Neural cell (in vitro differentiated cells): ENCODE measurements around the gene JDP2.

Source experiments
- EZH2 ChIP-seq: fragments of 200-600, 300-800 bp; shearing (Covaris generic), sonication (generic); IDR thresholded peaks from 2 replicates; pipeline ENCODE4 v1.6.1; 2014; ENCODE audit warnings: antibody characterized with exemption, low read length, borderline replicate concordance, mild to moderate bottlenecking; ENCODE audit not compliant: insufficient read depth, poor library complexity, severe bottlenecking
- POLR2AphosphoS5 ChIP-seq: IDR thresholded peaks from 2 replicates; pipeline ENCODE4 v1.6.1; 2012
- SMC3 ChIP-seq: fragments of 450-650 bp; conservative IDR thresholded peaks from 2 replicates; pipeline ENCODE4 v1.6.1; 2014; ENCODE audit warnings: antibody characterized with exemption, mild to moderate bottlenecking, moderate library complexity; ENCODE audit not compliant: poor library complexity
- TF ChIP-seq, protein P1 (sequence below): fragments of 450-650 bp; IDR thresholded peaks from 2 replicates; pipeline ENCODE4 v1.5.1; 2014; ENCODE audit warnings: antibody characterized with exemption, mild to moderate bottlenecking, moderate library complexity; ENCODE audit not compliant: poor library complexity, severe bottlenecking

- no peak for TF ChIP-seq SMC3
- no peak for TF ChIP-seq EZH2
- TF ChIP-seq, protein P1, sequence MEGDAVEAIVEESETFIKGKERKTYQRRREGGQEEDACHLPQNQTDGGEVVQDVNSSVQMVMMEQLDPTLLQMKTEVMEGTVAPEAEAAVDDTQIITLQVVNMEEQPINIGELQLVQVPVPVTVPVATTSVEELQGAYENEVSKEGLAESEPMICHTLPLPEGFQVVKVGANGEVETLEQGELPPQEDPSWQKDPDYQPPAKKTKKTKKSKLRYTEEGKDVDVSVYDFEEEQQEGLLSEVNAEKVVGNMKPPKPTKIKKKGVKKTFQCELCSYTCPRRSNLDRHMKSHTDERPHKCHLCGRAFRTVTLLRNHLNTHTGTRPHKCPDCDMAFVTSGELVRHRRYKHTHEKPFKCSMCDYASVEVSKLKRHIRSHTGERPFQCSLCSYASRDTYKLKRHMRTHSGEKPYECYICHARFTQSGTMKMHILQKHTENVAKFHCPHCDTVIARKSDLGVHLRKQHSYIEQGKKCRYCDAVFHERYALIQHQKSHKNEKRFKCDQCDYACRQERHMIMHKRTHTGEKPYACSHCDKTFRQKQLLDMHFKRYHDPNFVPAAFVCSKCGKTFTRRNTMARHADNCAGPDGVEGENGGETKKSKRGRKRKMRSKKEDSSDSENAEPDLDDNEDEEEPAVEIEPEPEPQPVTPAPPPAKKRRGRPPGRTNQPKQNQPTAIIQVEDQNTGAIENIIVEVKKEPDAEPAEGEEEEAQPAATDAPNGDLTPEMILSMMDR = no peak
- no peak for TF ChIP-seq POLR2AphosphoS5
These were observed 48.4 kb upstream of the JDP2 start for GRCh38 chr14:75379246-75379929.
